ENCODE measurements around the gene TRAPPC8.
"Not testable (repeated sequence)": the region's sequence is repeated elsewhere in the genome, so short reads cannot be mapped to it uniquely, and the experiment has no call there.

Gene TRAPPC8

DNA sequence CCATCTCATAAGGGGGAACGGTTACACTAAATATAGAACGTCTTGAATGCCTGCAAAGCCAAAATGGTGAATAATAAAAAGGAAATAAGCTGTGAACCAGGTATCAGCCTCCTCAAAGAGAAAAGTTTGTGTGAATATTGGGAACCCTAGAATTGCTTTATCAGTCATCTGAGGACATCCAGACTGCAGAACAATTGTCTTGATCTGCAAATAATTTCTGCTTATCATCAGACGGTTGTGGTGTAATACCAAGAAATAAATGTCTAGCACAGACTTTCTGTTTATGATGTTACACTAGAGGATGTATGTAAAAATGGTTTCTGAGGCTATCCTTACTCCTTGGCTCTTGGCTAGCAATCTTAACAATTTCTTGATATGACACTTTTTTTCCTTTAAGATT lies 128.8 kb downstream of the TRAPPC8 start:
- Histone ChIP-seq H4K91ac (ENCODE audit: low read depth, low read length) (no peak overlapping the region), H2AFZ (ENCODE audit: insufficient read depth, low read length, poor library complexity) (no peak overlapping the region), H3K79me2 (ENCODE audit: control insufficient read depth, insufficient read depth, low read length, poor library complexity) (no peaks in the 10 kb centered on the region), H3K23ac (ENCODE audit: low read length) (no peak overlapping the region), H3K27ac (ENCODE audit: low read depth, low read length) (no peak overlapping the region), H3K4me2 (ENCODE audit: low read length) (no peak overlapping the region), H3K27me3 (ENCODE audit: insufficient read depth, low read length) (no peaks in the 10 kb centered on the region), H3K9me3 (ENCODE audit: insufficient read depth, low read depth, low read length) (no peaks in the 10 kb centered on the region), H4K12ac (ENCODE audit: low read depth, low read length) (no peak overlapping the region), H3K36me3 (ENCODE audit: control insufficient read depth in 1 of 2, insufficient read depth in 2 of 2, low read length in 2 of 2) (no peaks in the 10 kb centered on the region), H3K14ac (ENCODE audit: low read length) (no peak overlapping the region), H3K79me1 (ENCODE audit: low read length) (no peaks in the 10 kb centered on the region), H3K18ac (ENCODE audit: low read length) (no peak overlapping the region), H2BK5ac (ENCODE audit: low read depth, low read length, poor library complexity) (no peak overlapping the region), H3K9ac (ENCODE audit: low read length) (no peak overlapping the region), H2AK5ac (ENCODE audit: low read length) (no peak overlapping the region), H2BK120ac (ENCODE audit: insufficient read depth, low read length, poor library complexity) (no peak overlapping the region), H3K4me1 (ENCODE audit: control insufficient read depth in 1 of 2, insufficient read depth in 2 of 2, low read length in 2 of 2) (peaks cover 6 to 13% of the 10 kb centered on the region in 2 experiments), H2BK12ac (ENCODE audit: low read length) (no peak overlapping the region), H3K4me3 (ENCODE audit: low read depth, low read length) (no peak overlapping the region), H3K4ac (ENCODE audit: low read depth, low read length) (no peak overlapping the region), H4K8ac (ENCODE audit: low read depth, low read length) (no peak overlapping the region)
- no CpG with 5 or more reads among the region's 3 CpGs for WGBS (ENCODE audit: extremely low coverage, insufficient coverage, insufficient read length)
- DNase-seq: no peak

DNA sequence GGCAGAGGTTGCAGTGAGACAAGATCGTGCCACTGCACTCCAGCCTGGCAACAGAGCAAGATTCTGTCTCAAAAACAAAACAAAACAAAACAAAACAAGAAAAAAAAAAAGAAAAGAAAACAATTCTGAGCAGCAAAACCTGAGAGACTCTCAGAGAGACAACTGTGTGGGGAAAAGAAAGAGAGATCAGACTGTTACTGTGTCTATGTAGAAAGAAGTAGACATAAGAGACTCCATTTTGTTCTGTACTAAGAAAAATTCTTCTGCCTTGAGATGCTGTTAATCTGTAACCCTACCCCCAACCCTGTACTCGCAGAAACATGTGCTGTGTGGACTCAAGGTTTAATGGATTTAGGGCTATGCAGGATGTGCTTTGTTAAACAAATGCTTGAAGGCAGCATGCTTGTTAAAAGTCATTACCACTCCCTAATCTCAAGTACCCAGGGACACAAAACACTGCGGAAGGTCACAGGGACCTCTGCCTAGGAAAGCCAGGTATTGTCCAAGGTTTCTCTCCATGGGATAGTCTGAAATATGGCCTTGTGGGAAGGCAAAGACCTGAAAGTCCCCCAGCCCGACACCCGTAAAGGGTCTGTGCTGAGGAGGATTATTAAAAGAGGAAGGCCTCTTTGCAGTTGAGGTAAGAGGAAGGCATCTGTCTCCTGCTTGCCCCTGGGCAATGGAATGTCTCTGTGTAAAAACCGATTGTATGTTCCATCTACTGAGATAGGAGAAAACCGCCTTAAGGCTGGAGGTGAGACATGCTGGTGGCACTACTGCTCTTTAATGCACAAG lies 132.4 kb downstream of the TRAPPC8 start:
- not testable (repeated sequence) for H3K4ac ChIP-seq (ENCODE audit: low read depth, low read length); H3K79me2 ChIP-seq (ENCODE audit: control insufficient read depth, insufficient read depth, low read length, poor library complexity)

DNA sequence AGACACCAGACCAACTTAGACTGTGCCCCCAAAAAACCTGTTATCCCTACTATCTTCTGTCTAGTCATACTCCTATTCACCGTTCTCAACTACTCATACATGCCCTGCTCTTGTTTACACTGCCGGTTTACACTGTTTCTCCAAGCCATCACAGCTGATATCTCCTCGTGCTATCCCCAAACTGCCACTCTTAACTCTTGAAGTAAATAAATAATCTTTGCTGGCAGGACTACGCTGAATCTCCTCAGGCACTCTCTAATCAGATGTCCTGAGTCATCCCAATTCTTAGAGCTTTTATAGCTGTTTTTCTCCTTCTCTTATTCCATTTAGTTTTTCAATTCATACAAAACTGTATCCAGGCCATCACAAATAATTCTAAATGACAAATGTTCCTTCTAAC lies 133.9 kb downstream of the TRAPPC8 start:
- not testable (repeated sequence) for H2AK5ac ChIP-seq (ENCODE audit: low read length); H3K4ac ChIP-seq (ENCODE audit: low read depth, low read length); H4K8ac ChIP-seq (ENCODE audit: low read depth, low read length); H3K79me2 ChIP-seq (ENCODE audit: control insufficient read depth, insufficient read depth, low read length, poor library complexity); H3K27me3 ChIP-seq (ENCODE audit: insufficient read depth, low read length); H3K14ac ChIP-seq (ENCODE audit: low read length); H3K9ac ChIP-seq (ENCODE audit: low read length); H3K18ac ChIP-seq (ENCODE audit: low read length); H2BK120ac ChIP-seq (ENCODE audit: insufficient read depth, low read length, poor library complexity); H2BK12ac ChIP-seq (ENCODE audit: low read length); H3K4me3 ChIP-seq (ENCODE audit: low read depth, low read length); H3K4me2 ChIP-seq (ENCODE audit: low read length); H4K91ac ChIP-seq (ENCODE audit: low read depth, low read length); DNase-seq; H2BK5ac ChIP-seq (ENCODE audit: low read depth, low read length, poor library complexity); H3K79me1 ChIP-seq (ENCODE audit: low read length); H4K12ac ChIP-seq (ENCODE audit: low read depth, low read length); H3K9me3 ChIP-seq (ENCODE audit: insufficient read depth, low read depth, low read length); H3K36me3 ChIP-seq (ENCODE audit: control insufficient read depth in 1 of 2, insufficient read depth in 2 of 2, low read length in 2 of 2); H3K27ac ChIP-seq (ENCODE audit: low read depth, low read length); H2AFZ ChIP-seq (ENCODE audit: insufficient read depth, low read length, poor library complexity); H3K23ac ChIP-seq (ENCODE audit: low read length)
- H3K4me1 ChIP-seq (ENCODE audit: control insufficient read depth in 1 of 2, insufficient read depth in 2 of 2, low read length in 2 of 2): peaks cover 8 to 16% of the 10 kb centered on the region in 2 experiments
- no CpG with 5 or more reads among the region's 4 CpGs for WGBS (ENCODE audit: extremely low coverage, insufficient coverage, insufficient read length)

More for the DNA sequence above, 132.4 kb downstream of the TRAPPC8 start:
- no CpG with 5 or more reads among the region's 7 CpGs for WGBS (ENCODE audit: extremely low coverage, insufficient coverage, insufficient read length)
- H3K36me3 ChIP-seq (ENCODE audit: control insufficient read depth in 1 of 2, insufficient read depth in 2 of 2, low read length in 2 of 2); H3K23ac ChIP-seq (ENCODE audit: low read length); H3K9me3 ChIP-seq (ENCODE audit: insufficient read depth, low read depth, low read length); H3K9ac ChIP-seq (ENCODE audit: low read length); H3K27me3 ChIP-seq (ENCODE audit: insufficient read depth, low read length); H3K79me1 ChIP-seq (ENCODE audit: low read length); H2AK5ac ChIP-seq (ENCODE audit: low read length); H4K12ac ChIP-seq (ENCODE audit: low read depth, low read length); H2AFZ ChIP-seq (ENCODE audit: insufficient read depth, low read length, poor library complexity); H3K4me3 ChIP-seq (ENCODE audit: low read depth, low read length); H3K18ac ChIP-seq (ENCODE audit: low read length); H3K14ac ChIP-seq (ENCODE audit: low read length): not testable (repeated sequence)
- Histone ChIP-seq H2BK5ac (ENCODE audit: low read depth, low read length, poor library complexity) (peak overlapping the region; percentile 73), H2BK12ac (ENCODE audit: low read length) (peak overlapping the region; percentile 87), H3K4me1 (ENCODE audit: control insufficient read depth in 1 of 2, insufficient read depth in 2 of 2, low read length in 2 of 2) (peaks cover 8 to 16% of the 10 kb centered on the region in 2 experiments), H3K4me2 (ENCODE audit: low read length) (peak overlapping the region; percentile 34), H2BK120ac (ENCODE audit: insufficient read depth, low read length, poor library complexity) (peak overlapping the region; percentile 60), H4K91ac (ENCODE audit: low read depth, low read length) (peak overlapping the region; percentile 85), H3K27ac (ENCODE audit: low read depth, low read length) (peak overlapping the region; percentile 44), H4K8ac (ENCODE audit: low read depth, low read length) (peak overlapping the region; percentile 20)
- peak; percentile 67 to 75 for DNase-seq

DNA sequence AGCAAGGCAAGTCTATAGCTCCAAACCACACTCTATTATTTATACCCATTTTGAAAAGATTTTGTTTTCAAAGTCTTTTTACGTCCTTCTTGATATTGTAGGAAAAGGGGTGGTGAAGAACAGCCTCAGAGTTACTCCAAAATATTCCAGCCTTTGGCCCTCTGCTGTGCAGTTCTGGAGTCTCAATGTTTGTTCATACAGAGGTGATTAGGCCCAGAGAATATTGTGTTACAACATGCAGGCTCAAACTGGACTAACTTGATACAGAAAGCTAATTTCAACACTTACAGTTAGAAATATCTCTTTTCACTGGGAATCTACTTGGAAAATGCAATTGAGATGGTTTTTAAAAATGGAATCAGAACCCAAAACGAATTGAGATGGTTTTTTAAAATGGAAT lies 141.8 kb downstream of the TRAPPC8 start:
- no peak overlapping the region for H3K4me3 ChIP-seq (ENCODE audit: low read depth, low read length)
- no peak overlapping the region for H2BK12ac ChIP-seq (ENCODE audit: low read length)
- H3K9ac ChIP-seq (ENCODE audit: low read length): no peak overlapping the region
- H3K79me1 ChIP-seq (ENCODE audit: low read length): no peaks in the 10 kb centered on the region
- no peak overlapping the region for H4K12ac ChIP-seq (ENCODE audit: low read depth, low read length)
- no peak overlapping the region for H3K4ac ChIP-seq (ENCODE audit: low read depth, low read length)
- no peak overlapping the region for H3K18ac ChIP-seq (ENCODE audit: low read length)
- WGBS (ENCODE audit: extremely low coverage, insufficient coverage, insufficient read length): no CpG with 5 or more reads among the region's 2 CpGs
- no peak overlapping the region for H3K27ac ChIP-seq (ENCODE audit: low read depth, low read length)
- no peak overlapping the region for H2AK5ac ChIP-seq (ENCODE audit: low read length)
- H3K4me1 ChIP-seq (ENCODE audit: control insufficient read depth in 1 of 2, insufficient read depth in 2 of 2, low read length in 2 of 2): no peaks in the 10 kb centered on the region
- H2AFZ ChIP-seq (ENCODE audit: insufficient read depth, low read length, poor library complexity): no peak overlapping the region
- H4K8ac ChIP-seq (ENCODE audit: low read depth, low read length): no peak overlapping the region
- no peak overlapping the region for H3K23ac ChIP-seq (ENCODE audit: low read length)
- no peak overlapping the region for H2BK120ac ChIP-seq (ENCODE audit: insufficient read depth, low read length, poor library complexity)
- H3K27me3 ChIP-seq (ENCODE audit: insufficient read depth, low read length): no peaks in the 10 kb centered on the region
- H2BK5ac ChIP-seq (ENCODE audit: low read depth, low read length, poor library complexity): no peak overlapping the region
- no peaks in the 10 kb centered on the region for H3K36me3 ChIP-seq (ENCODE audit: control insufficient read depth in 1 of 2, insufficient read depth in 2 of 2, low read length in 2 of 2)
- no peak overlapping the region for H4K91ac ChIP-seq (ENCODE audit: low read depth, low read length)
- DNase-seq: no peak
- no peaks in the 10 kb centered on the region for H3K79me2 ChIP-seq (ENCODE audit: control insufficient read depth, insufficient read depth, low read length, poor library complexity)
- H3K4me2 ChIP-seq (ENCODE audit: low read length): no peak overlapping the region
- no peaks in the 10 kb centered on the region for H3K9me3 ChIP-seq (ENCODE audit: insufficient read depth, low read depth, low read length)
- no peak overlapping the region for H3K14ac ChIP-seq (ENCODE audit: low read length)
